GM19025 (cell line): ENCODE measurements around the gene ARHGAP40.

ENCODE experiments used
- ATAC-seq: cut with Tn5 transposase; IDR thresholded peaks from one replicate; pipeline ENCODE4 v1.9.1; 2021; ENCODE audit warnings: mild to moderate bottlenecking, low read depth, moderate library complexity; ENCODE audit not compliant: unreplicated experiment

The ARHGAP40 gene

GRCh38 chr20:38673261-38673660, 71.7 kb downstream of the ARHGAP40 start:
- ATAC-seq = no peak

- ATAC-seq = no peak
Observed at GRCh38 chr20:38673725-38674091, 72.1 kb downstream of the ARHGAP40 start.

- ATAC-seq = no peak
Observed at GRCh38 chr20:38674092-38674764, 72.6 kb downstream of the ARHGAP40 start.

GRCh38 chr20:38674765-38675133, 73.1 kb downstream of the ARHGAP40 start:
- no peak for ATAC-seq

- ATAC-seq = no peak
Observed at GRCh38 chr20:38676576-38676975, 75.0 kb downstream of the ARHGAP40 start.

- ATAC-seq = no peak
Observed at GRCh38 chr20:38680500-38681306, 79.1 kb downstream of the ARHGAP40 start.

GRCh38 chr20:38685271-38685670, 83.7 kb downstream of the ARHGAP40 start:
- no peak for ATAC-seq

GRCh38 chr20:38685853-38686473, 84.4 kb downstream of the ARHGAP40 start:
- no peak for ATAC-seq

- ATAC-seq = no peak
Observed at GRCh38 chr20:38692436-38693411, 91.1 kb downstream of the ARHGAP40 start.

GRCh38 chr20:38697306-38697705, 95.7 kb downstream of the ARHGAP40 start:
- no peak for ATAC-seq

GRCh38 chr20:38698541-38698940, 96.9 kb downstream of the ARHGAP40 start:
- ATAC-seq = no peak

- no peak for ATAC-seq
Observed at GRCh38 chr20:38700141-38700540, 98.5 kb downstream of the ARHGAP40 start.
